WERI-Rb-1 (cell line): Measurements from ENCODE around the gene RGS12.
A peak's percentile ranks its signal among the peaks of the same experiment; 100 is the strongest.

Experiments
- DNase-seq: peaks from one replicate; pipeline ENCODE4 v3.0.0-alpha.2; 2020
- H3K27ac ChIP-seq: fragments of 250-450 bp; sonication (Bioruptor Pico); 2 replicates; pipeline ENCODE4 v1.5.1; 2020; ENCODE audit warnings: mild to moderate bottlenecking, moderate library complexity
- H3K27me3 ChIP-seq: fragments of 250-450 bp; sonication (Bioruptor Pico); 2 replicates; pipeline ENCODE4 v1.5.1; 2021; ENCODE audit warnings: mild to moderate bottlenecking, low read depth, moderate library complexity; ENCODE audit not compliant: insufficient read depth, severe bottlenecking
- H3K36me3 ChIP-seq: fragments of 250-450 bp; sonication (Bioruptor Pico); 2 replicates; pipeline ENCODE4 v1.5.1; 2020; ENCODE audit warnings: mild to moderate bottlenecking, moderate library complexity
- H3K4me3 ChIP-seq: 2 replicates; pipeline ENCODE4 v1.5.1; 2011; ENCODE audit warnings: low read depth, mild to moderate bottlenecking, control low read depth, low read length
- H3K9me3 ChIP-seq: fragments of 250-450 bp; sonication (Bioruptor Pico); 2 replicates; pipeline ENCODE4 v1.5.1; 2021; ENCODE audit warnings: mild to moderate bottlenecking, moderate library complexity; ENCODE audit not compliant: severe bottlenecking
- CTCF ChIP-seq: IDR thresholded peaks from 2 replicates; pipeline ENCODE4 v1.5.1; 2011; ENCODE audit warnings: low read depth, mild to moderate bottlenecking, control low read depth, inconsistent platforms, low read length

The RGS12 gene

GRCh38 chr4:3317011-3317655 lies 24.3 kb downstream of the RGS12 start:
- Histone ChIP-seq H3K27me3 (no peaks in the 10 kb centered on the region), H3K4me3 (no peak overlapping the region), H3K9me3 (no peaks in the 10 kb centered on the region), H3K36me3 (peaks cover 65% of the 10 kb centered on the region), H3K27ac (no peak overlapping the region)
- DNase-seq: no peak
- TF ChIP-seq CTCF: no peak

- no peak overlapping the region for H3K4me3 ChIP-seq
- no peak for TF ChIP-seq CTCF
- H3K36me3 ChIP-seq: peaks cover 69% of the 10 kb centered on the region
- H3K9me3 ChIP-seq: no peaks in the 10 kb centered on the region
- no peak for DNase-seq
- no peak overlapping the region for H3K27ac ChIP-seq
- no peaks in the 10 kb centered on the region for H3K27me3 ChIP-seq
These were observed 24.9 kb downstream of the RGS12 start for GRCh38 chr4:3317656-3318211.

- peaks cover 75% of the 10 kb centered on the region for H3K36me3 ChIP-seq
- no peak overlapping the region for H3K27ac ChIP-seq
These were observed 25.8 kb downstream of the RGS12 start for GRCh38 chr4:3318561-3319021.

GRCh38 chr4:3320361-3321023 lies 27.7 kb downstream of the RGS12 start:
- Histone ChIP-seq H3K27me3 (no peaks in the 10 kb centered on the region), H3K36me3 (peaks cover 76% of the 10 kb centered on the region), H3K9me3 (no peaks in the 10 kb centered on the region), H3K4me3 (no peak overlapping the region), H3K27ac (no peak overlapping the region)
- no peak for DNase-seq
- TF ChIP-seq CTCF: no peak

More at GRCh38 chr4:3318561-3319021, 25.8 kb downstream of the RGS12 start:
- DNase-seq: no peak
- Histone ChIP-seq H3K4me3 (no peak overlapping the region), H3K9me3 (no peaks in the 10 kb centered on the region), H3K27me3 (no peaks in the 10 kb centered on the region)
- peak; percentile 55 for TF ChIP-seq CTCF

GRCh38 chr4:3321295-3321889 lies 28.6 kb downstream of the RGS12 start:
- Histone ChIP-seq H3K27ac (no peak overlapping the region), H3K27me3 (no peaks in the 10 kb centered on the region), H3K9me3 (no peaks in the 10 kb centered on the region), H3K4me3 (no peak overlapping the region), H3K36me3 (peaks cover 68% of the 10 kb centered on the region)
- no peak for TF ChIP-seq CTCF
- DNase-seq: no peak
